ENCODE data around the gene PROKR2. TPM values are rescaled to one million over a fixed set of nuclear protein-coding genes. Genes with fewer than 3 reads are reported as not detected.
A peak's percentile ranks its signal among the peaks of the same experiment; 100 is the strongest.

The PROKR2 gene
- not detected in 2 replicates for total RNA-seq (2014; rRNA removed; shearing (Covaris generic))

DNA sequence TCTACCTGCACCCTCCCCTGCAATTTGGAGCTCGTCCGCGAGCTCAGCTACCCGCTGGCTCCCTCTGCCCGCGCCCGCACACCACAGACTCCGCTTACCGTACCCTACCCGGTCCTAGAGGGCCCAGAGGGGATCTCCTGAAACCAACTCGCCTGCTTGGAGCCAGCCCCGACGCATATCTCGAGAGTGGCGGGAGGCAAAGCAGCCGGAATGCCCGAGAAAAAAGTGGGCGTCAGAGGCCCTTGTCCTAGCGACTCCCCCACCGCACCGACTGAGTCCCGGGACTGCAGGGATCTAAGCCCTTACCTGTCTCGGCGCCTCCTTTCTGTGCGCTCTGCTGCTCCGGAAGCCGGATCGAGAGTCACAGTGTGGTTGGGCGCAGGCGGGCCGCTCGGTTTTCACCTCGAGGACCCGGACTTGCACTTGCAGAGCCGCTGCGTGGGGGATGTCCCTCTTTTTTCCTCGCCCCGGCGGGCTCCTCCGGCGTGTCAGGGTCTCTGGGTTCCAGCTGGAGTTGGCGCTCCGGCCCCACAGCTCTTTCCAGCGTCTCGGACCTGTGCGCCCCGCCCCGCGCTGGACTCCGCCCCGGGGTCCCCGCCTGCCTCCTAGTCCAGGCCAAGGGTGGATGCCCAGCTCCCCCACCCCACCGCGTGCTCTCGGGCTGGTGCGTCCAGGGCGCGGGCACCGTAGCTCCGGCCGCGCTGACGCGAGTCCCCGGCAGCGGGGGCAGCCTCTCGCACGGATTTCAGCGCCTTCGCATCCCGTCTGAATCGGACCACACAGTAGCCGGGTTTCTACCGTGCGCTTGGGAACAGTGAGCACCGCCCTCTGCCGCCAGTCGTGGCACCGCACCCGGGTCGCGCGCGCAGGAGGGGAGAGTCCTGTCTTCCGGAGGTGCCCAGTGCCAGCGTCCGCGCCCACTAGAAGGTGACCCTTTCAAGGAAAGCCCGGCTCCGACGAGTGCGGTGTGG is at the start of gene PROKR2:
PROKR2 (minus strand) TSS at position 767 of the 971 bp plus-strand sequence. CDS start 2,585 bp downstream, outside the sequence.
- DNase-seq (ENCODE audit: low spot score) = no peak

DNA sequence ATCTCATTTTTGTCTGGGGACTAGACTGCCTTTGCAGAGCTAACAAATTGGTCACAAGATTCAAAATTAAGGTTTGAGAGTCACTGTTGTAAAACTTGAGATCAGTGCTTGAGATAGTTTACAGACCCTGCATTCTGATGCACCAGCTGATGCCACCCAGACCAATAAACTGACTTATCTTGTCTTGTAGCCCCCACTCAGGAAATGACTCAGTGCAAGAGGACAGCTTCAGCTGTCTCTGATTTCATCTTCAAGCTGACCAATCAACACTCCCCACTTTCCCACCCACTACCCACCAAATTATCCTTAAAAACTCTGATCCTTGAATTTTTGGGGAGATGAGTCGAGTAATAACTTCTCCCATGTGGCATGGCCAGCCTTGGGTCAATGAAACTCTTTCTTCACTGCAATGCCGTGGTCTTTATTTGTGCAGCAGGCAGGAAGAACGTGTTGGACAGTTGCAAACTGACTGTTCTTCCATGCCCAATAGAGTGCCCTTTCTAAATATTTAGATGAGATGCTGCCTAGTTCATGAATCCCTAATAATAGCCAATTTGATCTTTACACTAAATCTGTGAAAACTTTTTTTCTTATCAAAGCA is 48.3 kb upstream of the PROKR2 start:
- no peak for DNase-seq (ENCODE audit: low spot score)

DNA sequence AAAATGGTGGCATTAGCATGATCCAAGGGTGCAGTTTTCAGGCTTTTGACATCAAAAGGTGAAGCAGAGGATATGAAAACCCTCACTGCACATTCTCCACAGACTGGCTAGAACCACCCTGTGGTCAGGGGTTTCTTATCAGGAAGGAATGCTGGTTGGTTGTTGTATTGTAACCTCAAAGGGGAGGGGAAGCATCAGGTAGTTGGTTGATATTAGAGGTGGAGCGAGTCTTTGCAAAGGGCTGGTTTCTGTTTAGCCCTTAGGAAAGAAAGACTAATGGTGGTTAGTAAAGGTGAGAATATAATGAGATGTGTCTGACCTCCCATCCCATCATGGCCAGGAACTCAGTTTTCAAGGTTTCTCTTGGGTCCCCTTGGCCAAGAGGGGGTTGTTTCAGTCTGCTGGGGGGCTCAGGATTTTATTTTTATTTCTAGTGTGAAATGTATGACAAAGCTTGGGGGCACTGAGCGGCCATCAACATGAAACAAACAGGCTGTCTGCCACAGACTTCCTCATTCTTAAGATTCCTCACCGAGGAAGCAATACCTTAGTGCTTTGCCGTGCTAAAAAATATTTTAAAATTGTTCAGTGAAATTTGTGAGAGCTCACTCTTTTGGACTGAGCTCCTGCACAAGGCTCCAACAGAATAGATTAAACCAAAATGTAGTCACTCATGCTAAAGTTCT is 47.5 kb upstream of the PROKR2 start:
- peak; percentile 7 for DNase-seq (ENCODE audit: low spot score)

DNA sequence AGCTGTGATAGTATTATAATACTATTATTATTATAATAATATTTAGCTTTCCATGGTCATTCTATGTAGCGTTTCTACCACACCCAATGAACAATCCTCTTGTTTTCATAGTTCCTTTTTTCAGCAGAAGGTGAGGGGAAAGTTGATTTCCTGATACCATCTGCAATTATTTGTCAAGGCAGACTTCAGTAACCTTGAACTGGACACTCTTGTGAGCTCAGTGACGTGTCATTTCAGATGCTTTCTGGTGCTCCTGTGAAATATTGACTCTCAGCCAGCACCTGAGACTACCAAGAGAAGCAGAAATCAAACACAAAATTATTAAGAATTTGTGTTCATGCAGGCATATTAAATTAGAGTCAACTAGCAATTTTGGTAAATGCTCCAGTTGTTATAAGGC is 46.0 kb upstream of the PROKR2 start:
- DNase-seq (ENCODE audit: low spot score) = no peak

DNA sequence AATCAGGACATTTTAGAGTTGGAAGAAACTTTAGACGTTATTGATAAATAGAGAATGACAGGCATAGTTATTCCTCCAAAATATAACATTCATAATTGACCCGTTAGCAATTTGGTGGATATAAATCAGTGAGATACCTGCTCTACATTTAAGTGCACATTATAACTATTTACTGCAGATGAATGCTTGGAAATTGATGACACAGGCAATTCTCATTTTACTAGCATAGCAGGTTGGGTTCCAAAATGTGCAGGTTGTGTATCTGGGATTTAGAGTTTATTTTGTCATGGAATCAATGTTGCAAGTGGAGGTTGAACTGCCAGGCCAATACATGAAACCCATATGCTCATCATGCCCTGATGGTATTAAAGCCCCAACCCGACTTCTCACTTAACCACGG is 44.4 kb upstream of the PROKR2 start:
- no peak for DNase-seq (ENCODE audit: low spot score)

DNA sequence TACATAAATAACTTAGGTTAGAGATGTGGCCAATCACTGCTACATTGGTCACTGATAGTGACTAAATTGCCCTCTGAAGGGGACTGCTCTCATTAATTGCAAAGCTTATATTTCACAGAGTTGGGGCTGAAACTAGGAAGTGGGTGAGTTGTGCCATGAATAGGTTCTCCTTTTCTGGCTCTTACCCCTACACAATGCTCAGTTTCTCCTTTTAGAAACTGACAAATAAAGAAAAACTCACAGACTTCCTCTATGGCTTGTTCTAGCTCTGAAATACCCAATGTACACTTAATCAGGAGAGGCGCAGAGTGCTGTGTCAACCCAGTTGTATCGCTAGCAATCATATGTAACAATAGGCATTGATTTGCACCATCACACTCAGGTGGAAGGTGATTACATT is 41.2 kb upstream of the PROKR2 start:
- no peak for DNase-seq (ENCODE audit: low spot score)

DNA sequence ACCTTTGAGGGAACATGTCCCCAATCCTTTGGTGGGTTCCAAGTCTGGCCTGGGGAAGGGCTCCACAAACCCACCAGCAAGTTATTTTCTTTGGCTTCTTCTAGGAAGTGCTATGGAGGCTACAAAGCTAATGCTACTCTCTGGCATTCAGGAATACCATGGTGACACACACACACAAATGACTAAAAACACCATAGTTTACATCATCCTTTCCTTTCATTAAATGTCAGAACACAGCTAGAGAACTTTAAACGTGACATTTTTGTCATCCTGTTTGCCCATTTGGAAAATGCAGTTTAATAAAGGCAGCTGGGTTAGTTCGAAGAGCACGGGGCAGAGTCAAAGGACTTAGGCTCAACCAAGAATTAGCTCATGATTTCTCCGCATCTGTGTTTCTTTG is 40.2 kb upstream of the PROKR2 start:
- DNase-seq (ENCODE audit: low spot score) = no peak

DNA sequence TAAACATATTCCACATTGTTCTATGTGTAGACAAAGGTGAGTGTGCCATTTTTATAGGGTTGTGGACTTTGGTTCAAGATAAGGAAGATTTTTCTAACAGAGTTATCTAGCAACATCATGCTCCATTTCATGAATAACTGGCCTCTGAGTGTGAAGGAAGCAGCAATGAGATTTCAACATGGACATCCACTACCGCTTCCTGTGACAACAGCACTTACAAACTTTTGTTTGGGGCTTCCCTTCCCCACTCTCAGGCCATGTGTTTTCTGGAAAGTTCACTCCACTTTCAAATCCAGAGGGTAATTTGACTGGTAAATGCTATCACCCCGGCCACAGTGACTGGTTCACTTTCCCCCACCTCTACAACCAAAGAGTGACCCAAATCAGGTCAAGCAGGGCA is 38.1 kb upstream of the PROKR2 start:
- DNase-seq (ENCODE audit: low spot score) = no peak

DNA sequence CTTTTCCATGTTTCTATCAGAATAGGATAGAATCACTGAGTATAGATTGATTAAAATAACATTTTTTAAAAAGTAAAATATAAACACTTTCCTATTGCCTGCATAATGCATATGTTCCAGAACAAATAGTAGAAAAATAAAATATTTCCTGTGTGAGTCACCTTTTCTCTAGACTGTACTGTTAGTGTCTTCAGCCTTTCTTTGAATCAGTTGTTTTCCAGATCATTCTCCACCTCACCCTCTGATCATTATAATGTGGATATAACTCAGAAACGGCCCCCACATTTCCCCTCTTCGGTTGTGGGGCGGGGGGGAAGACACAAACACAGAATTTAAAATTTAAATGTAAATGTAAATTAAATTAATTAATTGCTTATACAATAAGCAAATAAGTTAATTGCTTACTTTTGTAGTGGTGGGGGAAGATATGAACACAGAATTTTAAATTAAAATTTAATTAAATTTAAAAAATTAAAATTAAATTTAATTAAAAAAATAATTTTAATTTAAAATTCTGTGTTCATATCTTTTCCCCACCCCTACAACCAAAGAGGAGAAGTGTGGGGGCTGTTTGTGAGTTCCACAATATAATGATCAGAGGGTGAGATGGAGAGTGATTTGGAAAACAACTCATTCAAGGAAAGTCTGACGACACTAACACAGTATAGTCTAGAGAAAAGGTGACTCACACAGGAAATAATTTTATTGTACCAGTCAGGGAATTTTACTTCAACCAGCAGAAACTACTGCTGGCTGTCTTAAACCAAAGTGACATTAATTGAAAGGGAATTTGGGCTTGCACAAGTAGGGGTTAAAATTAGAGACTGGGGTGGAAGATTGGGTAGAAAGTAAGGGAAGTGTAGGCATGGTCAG is 37.1 kb upstream of the PROKR2 start:
- DNase-seq (ENCODE audit: low spot score) = no peak

DNA sequence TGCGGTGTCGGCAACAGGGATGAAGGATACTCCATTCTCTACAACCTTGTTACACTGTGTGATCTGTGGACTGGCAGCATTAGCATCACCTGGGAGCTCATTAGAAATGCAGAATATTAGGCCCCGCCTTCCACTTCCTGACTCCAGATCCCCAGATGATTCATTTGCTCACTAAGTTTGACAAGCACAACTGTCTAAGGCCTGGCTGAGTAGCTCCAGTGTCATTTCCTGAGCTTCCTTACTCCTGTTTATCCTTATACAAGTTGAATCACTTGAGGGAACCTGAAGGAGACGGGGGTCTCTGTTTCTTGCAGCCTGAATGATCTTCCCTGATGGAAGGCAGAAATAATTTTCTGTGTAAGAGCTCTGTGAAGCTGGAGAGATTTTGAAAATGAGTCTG is 32.7 kb upstream of the PROKR2 start:
- no peak for DNase-seq (ENCODE audit: low spot score)

DNA sequence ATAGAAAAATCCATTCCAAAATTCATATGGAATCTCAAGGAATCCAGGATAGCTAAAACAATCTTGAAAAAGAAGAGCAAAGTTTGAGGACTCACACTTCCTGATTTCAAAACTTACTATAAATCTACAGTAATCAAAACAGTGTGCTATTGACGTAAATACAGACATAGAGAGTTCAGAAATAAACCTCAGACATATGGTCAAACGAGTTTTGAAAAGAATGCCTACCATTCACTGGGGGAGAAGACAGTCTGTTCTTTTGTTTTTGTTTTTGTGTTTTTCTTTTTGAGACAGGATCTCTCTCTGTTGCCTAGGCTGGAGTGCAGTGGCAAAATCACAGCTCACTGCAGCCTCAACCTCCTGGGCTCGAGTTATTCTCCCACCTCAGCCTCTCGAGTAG is 25.3 kb upstream of the PROKR2 start:
- no peak for DNase-seq (ENCODE audit: low spot score)

DNA sequence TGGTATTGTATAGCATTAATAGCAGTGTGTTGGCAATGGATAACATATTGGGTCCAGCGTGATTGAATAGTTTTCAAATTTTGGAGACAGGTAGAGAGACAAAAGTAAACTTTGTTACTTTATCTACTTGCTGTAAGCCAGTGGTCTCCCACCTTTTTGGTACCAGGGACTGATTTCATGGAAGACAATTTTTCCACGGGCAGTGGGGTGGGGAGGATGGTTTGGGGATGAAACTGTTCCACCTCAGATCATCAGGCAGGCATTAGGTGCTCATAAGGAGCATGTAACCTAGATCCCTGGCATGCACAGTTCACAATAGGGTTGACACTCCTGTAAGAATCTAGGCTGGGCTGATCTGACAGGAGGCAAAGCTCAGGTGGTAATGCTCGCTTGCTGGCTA is 14.6 kb upstream of the PROKR2 start:
- no peak for DNase-seq (ENCODE audit: low spot score)

DNA sequence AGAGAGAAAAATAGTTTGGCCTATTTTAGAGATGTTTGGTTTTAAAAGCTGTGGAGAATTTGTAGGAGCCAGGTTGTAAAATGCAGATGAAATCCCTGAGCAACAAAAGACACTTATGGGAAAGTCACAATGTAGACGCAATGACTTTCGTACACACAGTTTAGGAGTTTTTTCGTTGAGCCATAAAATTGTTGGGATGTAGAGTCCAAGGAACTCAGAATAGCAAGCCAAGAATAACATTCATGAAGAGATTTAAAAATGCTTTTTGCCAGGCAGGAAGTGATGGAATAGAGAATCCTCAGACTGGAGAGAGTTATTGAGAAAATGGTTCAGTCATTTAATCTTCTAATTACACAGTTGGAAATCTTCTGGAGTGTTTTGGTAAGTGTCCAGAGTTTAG is 11.5 kb upstream of the PROKR2 start:
- DNase-seq (ENCODE audit: low spot score) = no peak

DNA sequence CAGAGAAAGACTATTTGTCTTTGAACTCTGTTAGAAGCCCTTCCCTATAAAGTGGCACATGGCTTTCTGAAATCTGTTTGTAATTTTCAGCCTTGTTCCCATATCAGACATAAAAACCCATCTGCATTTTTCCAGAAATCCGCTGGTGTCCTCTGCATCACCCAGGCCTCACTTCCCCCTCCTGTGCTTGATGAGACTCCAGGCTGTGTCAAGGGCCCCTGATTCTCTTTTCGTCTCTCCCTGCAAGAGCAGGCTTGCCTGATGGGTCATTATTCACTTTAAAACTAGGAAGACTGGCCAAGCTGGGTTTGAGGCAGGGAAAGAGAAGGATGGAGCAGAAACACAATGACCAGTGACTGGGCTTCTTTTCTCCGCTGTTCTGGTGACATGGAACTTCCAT is 10.6 kb upstream of the PROKR2 start:
- DNase-seq (ENCODE audit: low spot score) = no peak

DNA sequence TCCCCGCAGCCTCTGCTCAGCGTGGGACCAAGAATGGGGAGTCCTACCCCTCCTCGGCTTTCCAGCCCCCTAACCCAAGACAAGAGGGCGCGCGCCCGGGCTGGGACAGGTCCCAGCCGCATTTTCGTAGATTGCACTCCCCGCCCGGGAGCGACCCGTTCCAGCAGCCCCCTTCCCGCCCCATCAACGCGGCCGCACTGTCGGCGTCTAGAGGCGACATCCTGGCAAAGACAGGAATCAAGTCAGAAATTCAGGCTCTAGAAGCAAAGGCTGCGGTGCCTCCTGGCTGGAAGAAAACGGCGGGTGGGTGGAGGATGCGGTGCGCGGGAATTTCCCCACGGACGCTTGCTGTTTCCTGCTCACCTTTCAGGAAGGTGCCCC is 957 bp downstream of the PROKR2 start:
- no peak for DNase-seq (ENCODE audit: low spot score)

DNA sequence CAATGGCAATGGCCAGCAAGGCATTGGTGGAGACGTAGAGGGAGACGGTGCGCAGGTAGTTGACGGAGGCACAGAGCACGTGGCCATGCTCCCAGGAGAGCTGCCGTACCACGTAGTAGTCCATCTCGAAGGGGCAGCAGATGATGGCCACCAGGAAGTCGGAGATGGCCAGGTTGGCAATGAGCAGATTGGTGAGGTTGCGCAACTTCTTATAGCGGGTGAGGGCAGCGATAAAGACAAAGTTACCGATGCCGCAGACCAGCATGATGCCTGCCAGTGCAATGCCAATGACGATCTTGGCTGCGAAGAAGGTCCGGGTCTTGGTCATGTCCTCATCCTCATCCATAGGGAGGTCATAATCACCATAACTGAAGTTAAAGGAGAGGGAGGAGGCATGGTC is 2.8 kb downstream of the PROKR2 start:
- DNase-seq (ENCODE audit: low spot score) = no peak

DNA sequence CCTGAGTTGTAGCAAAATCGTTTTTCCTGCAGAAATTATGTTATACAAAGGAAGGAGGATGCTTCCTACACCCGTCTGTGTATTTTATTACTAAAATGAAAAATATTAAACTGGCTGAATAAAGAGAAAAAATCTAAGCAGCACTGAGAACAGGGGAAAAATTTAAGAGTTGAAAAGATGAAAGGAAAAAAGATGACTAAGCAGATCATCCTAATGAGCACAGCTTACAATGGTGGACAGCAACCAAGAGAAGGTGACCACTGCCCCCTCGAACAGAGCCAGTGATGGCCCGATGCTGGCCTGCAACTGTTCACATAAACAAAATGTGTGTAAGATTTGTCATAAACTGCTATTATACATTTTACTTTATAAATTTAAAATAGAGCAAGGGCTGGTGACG is 4.2 kb downstream of the PROKR2 start:
- DNase-seq (ENCODE audit: low spot score) = no peak

DNA sequence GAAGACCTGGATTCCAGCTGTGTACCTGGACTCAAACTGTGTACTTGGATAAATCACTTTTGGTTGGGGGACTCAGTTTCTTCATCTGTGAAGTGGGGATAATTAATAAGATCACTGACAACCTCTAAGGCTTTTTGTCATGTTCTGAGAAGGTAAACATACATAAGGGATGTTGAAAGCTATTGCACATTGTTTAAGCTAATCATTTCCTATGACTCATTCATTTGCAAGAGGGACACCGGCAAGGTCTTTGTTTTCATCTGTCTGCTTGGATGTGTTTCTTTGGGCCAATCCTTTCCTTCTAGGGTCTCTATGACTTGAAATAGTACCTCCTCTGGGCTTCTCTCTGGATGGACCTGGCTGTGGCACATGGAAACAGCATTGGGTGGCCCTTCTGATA is 6.8 kb downstream of the PROKR2 start:
- DNase-seq (ENCODE audit: low spot score) = no peak

DNA sequence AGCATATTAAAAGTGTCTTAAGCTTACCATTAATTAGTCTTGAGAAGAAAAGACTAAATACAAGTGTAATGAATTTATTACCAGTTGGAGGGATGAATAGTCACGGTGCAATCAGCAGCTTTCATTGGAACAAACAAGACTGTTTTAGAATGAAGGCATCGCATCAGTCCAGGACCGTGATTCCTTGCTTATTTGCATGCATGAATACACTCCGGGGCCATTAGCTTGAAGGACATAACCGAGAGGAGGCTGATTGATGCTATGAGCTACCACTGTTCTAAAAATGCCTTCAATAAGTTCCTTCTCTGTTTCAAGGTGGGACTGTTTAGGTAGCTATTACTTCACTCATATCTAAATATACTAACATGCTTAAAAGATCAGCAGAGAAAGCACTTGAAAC is 17.9 kb downstream of the PROKR2 start:
- no peak for DNase-seq (ENCODE audit: low spot score)

DNA sequence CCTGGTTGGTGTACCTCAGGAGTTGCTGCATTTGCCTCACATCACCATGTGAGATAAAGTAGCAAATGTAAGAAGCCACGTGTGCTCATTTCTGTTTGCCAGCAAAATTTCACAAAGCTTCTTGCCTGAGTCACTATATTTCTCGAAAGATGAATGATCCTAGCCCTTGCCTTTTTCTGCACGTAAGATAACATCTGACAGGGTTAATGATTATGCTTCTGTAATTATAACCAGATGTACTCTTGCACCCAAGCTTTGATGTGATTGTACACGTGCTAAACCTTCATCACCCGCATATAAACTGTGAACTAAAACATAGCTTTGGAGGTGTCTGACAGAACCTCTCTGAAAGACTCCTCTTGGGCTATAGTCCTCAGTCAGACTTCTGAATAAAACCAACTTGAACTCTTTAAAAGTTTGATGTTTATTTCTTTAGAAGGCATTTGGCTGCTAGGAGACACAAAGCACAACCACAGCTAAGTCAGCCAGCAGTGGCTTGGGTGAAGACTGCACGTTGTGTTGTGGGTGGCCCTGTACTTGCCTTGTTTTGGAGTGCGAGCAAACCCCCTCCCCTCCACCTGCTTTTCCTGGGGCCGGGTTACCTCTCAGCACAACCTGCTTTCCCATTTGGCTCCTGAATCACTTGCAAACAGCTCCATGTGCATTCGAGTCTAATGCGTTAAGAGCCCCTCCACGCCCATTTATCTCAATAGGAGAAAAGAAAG is 19.3 kb downstream of the PROKR2 start:
- DNase-seq (ENCODE audit: low spot score) = no peak

DNA sequence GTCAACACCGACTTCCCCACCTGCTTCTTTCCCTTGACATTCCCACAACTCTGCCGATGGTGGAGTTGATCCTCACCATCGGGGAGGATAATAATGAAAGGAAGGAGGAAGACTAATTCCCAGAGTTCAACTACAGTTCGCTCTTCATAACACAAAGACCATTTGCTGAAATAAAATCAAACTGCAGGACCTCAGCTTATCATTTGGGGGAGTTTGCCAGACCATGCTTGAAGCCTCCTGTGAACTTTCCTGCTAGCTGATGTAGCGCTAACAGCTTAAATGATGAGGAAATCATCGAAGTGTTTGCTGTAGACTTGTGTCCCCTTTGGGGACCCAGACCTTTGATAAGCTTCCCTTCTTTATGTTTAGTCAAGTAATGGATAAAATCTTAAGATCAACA is 26.2 kb downstream of the PROKR2 start:
- no peak for DNase-seq (ENCODE audit: low spot score)

All from HT-29 (cell line).